Panc1 (cell line): ENCODE measurements around the gene ELOVL4. TPM values are rescaled to one million over a fixed set of nuclear protein-coding genes. Genes with fewer than 3 reads are reported as not detected.

ENCODE experiments used
- ATAC-seq: fragments of 200-7000 bp; cut with Tn5 transposase; 2 replicates; pipeline ENCODE4 v1.9.1; 2020; ENCODE audit warnings: mild to moderate bottlenecking, moderate library complexity
- BruUV-seq: library from RNA; stranded (reverse); fragments of 400-500 nt; replicated peaks from 2 replicates; lab custom pipeline; 2021; lab: Mats Ljungman, UMichigan
- CTCF ChIA-PET: fragments of 300-600 bp; sonication (Branson Sonifier 250); formaldehyde crosslinking; loops from one replicate; lab custom pipeline; 2022; ENCODE audit warnings: antibody characterized with exemption; lab: Charles Lee
- POLR2A ChIA-PET: fragments of 300-600 bp; sonication (Branson Sonifier 250); formaldehyde crosslinking; loops from one replicate; lab custom pipeline; 2022; ENCODE audit warnings: antibody characterized with exemption; lab: Charles Lee
- DNase-seq: peaks from one replicate; pipeline ENCODE4 v3.0.0-alpha.2; 2010; ENCODE audit warnings: low read depth, low spot score
- H3K27ac ChIP-seq: 2 replicates; pipeline ENCODE4 v1.5.1; 2011; ENCODE audit warnings: mild to moderate bottlenecking, low read length, inconsistent platforms
- H3K27me3 ChIP-seq: fragments of 200-500 bp; sonication (Bioruptor generic); 2 replicates; pipeline ENCODE4 v1.6.0; 2014; ENCODE audit warnings: low read length, inconsistent platforms; ENCODE audit not compliant: control insufficient read depth, insufficient read depth
- H3K36me3 ChIP-seq: fragments of 200-500 bp; sonication (Bioruptor generic); 2 replicates; pipeline ENCODE4 v1.5.1; 2014; ENCODE audit warnings: inconsistent platforms, mild to moderate bottlenecking, low read length, moderate library complexity; ENCODE audit not compliant: control insufficient read depth, insufficient read depth
- H3K4me1 ChIP-seq: 2 replicates; pipeline ENCODE4 v1.5.1; 2011; ENCODE audit warnings: inconsistent platforms, mild to moderate bottlenecking, low read length, moderate library complexity; ENCODE audit not compliant: control insufficient read depth, insufficient read depth
- H3K4me3 ChIP-seq, 2 experiments: 2 replicates each; pipeline ENCODE4 v1.5.1; 2011 to 2012; ENCODE audit warnings: low read depth in 2 of 2, low read length in 2 of 2, mild to moderate bottlenecking in 2 of 2, inconsistent platforms in 1 of 2, moderate library complexity in 1 of 2
- H3K9me3 ChIP-seq: fragments of 200-500 bp; sonication (Bioruptor generic); 2 replicates; pipeline ENCODE4 v1.5.1; 2014; ENCODE audit warnings: low read depth, mild to moderate bottlenecking, inconsistent platforms, low read length, moderate library complexity; ENCODE audit not compliant: control insufficient read depth, insufficient read depth
- CTCF ChIP-seq: fragments of 450-650 bp; IDR thresholded peaks from 2 replicates; pipeline ENCODE4 v1.5.1; 2017; ENCODE audit warnings: mild to moderate bottlenecking
- POLR2AphosphoS5 ChIP-seq: IDR thresholded peaks from 2 replicates; pipeline ENCODE4 v1.6.1; 2012; ENCODE audit warnings: mild to moderate bottlenecking, low read depth, low read length, moderate library complexity
- REST ChIP-seq, 2 experiments: IDR thresholded peaks; 2 replicates each; pipeline ENCODE4 v1.6.1; 2011 to 2012; ENCODE audit warnings: low read depth in 2 of 2, control low read depth in 1 of 2, low read length in 1 of 2, mild to moderate bottlenecking in 1 of 2, moderate library complexity in 1 of 2; ENCODE audit not compliant: insufficient read depth in 1 of 2
- SIN3A ChIP-seq: IDR thresholded peaks from 2 replicates; pipeline ENCODE4 v1.6.1; 2012; ENCODE audit warnings: low read depth, mild to moderate bottlenecking, low read length, moderate library complexity, borderline replicate concordance; ENCODE audit not compliant: insufficient read depth
- TCF7L2 ChIP-seq: IDR thresholded peaks from 2 replicates; pipeline ENCODE4 v1.6.1; 2011; ENCODE audit warnings: mild to moderate bottlenecking, low read depth, low read length, inconsistent platforms
- in situ Hi-C: cut with HindIII; loops from 2 replicates; pipeline ENCODE4 v1.10.0; 2016; ENCODE audit warnings: low sequenced_read_pairs, low pct_unique_long_range_greater_than_20kb
- intact Hi-C: fragments of 100-400 bp; cut with micrococcal nuclease; formaldehyde crosslinking; loops from one replicate; pipeline ENCODE4 v1.10.0; 2022; ENCODE audit not compliant: unreplicated experiment
- total RNA-seq: library from RNA; stranded (reverse); gene quantifications from one replicate; pipeline ENCODE4 v1.2.1, GENCODE V29; 2021; ENCODE audit not compliant: unreplicated experiment

ELOVL4 gene
- total RNA-seq, 1 experiment from 2014 or later: 0.41 TPM

- no peaks in the 10 kb centered on the region for H3K4me1 ChIP-seq
- 0 out of 2 replicates have a peak, but pooled peaks cover 4% of the 10 kb centered on the region for H3K27me3 ChIP-seq
- no peak for DNase-seq
- intact Hi-C loops (no loop called here), in situ Hi-C loops (no loop called here)
- ChIA-PET CTCF (no interaction called here), POLR2A (no interaction called here)
- BruUV-seq: no TSS peak
- no peaks in the 10 kb centered on the region for H3K9me3 ChIP-seq
- no peak overlapping the region for H3K4me3 ChIP-seq
- TF ChIP-seq SIN3A (no peak), TCF7L2 (no peak), REST (IDR thresholded peaks at IDR 0.05; ENCODE audit: insufficient read depth in 1 of 2, low read depth in 2 of 2, low read length in 1 of 2) (no peak), POLR2AphosphoS5 (no peak), CTCF (no peak)
- no peaks in the 10 kb centered on the region for H3K36me3 ChIP-seq
- ATAC-seq: no peak
- no peak overlapping the region for H3K27ac ChIP-seq
Measured at GRCh38 chr6:79943133-79943532, 4.2 kb downstream of the ELOVL4 start.

GRCh38 chr6:79941489-79942151 lies 5.7 kb downstream of the ELOVL4 start:
- H3K27me3 ChIP-seq: 0 out of 2 replicates have a peak, but pooled peaks cover 2% of the 10 kb centered on the region
- no peaks in the 10 kb centered on the region for H3K9me3 ChIP-seq
- BruUV-seq: no TSS peak
- no peaks in the 10 kb centered on the region for H3K4me1 ChIP-seq
- TF ChIP-seq CTCF (no peak), SIN3A (no peak), POLR2AphosphoS5 (no peak), REST (IDR thresholded peaks at IDR 0.05; ENCODE audit: insufficient read depth in 1 of 2, low read depth in 2 of 2, low read length in 1 of 2) (no peak), TCF7L2 (no peak)
- no peak overlapping the region for H3K27ac ChIP-seq
- ATAC-seq: no peak
- in situ Hi-C loops: no loop called here
- no peak overlapping the region for H3K4me3 ChIP-seq
- no peaks in the 10 kb centered on the region for H3K36me3 ChIP-seq
- intact Hi-C loops: no loop called here
- POLR2A ChIA-PET: no interaction called here
- CTCF ChIA-PET: no interaction called here
- DNase-seq: no peak
